Mammary epithelial cell (primary cell): ENCODE results near the gene CAMK2A.

Source experiments
- EZH2 ChIP-seq: IDR thresholded peaks from 2 replicates; pipeline ENCODE4 v1.6.1; 2012; ENCODE audit warnings: low read length, inconsistent platforms, borderline replicate concordance
- TF ChIP-seq, protein P1 (sequence below), 2 donors: IDR thresholded peaks in 1 of 2; conservative IDR thresholded peaks in 1 of 2; 2 replicates each; pipeline ENCODE4 v1.5.1; 2011 to 2012; ENCODE audit warnings: inconsistent platforms in 2 of 2, low read length in 2 of 2, mild to moderate bottlenecking in 2 of 2, control low read depth in 1 of 2, low read depth in 1 of 2; ENCODE audit not compliant: insufficient read depth in 1 of 2; ENCODE audit errors: extremely low read depth in 1 of 2

- TF ChIP-seq, protein P1, sequence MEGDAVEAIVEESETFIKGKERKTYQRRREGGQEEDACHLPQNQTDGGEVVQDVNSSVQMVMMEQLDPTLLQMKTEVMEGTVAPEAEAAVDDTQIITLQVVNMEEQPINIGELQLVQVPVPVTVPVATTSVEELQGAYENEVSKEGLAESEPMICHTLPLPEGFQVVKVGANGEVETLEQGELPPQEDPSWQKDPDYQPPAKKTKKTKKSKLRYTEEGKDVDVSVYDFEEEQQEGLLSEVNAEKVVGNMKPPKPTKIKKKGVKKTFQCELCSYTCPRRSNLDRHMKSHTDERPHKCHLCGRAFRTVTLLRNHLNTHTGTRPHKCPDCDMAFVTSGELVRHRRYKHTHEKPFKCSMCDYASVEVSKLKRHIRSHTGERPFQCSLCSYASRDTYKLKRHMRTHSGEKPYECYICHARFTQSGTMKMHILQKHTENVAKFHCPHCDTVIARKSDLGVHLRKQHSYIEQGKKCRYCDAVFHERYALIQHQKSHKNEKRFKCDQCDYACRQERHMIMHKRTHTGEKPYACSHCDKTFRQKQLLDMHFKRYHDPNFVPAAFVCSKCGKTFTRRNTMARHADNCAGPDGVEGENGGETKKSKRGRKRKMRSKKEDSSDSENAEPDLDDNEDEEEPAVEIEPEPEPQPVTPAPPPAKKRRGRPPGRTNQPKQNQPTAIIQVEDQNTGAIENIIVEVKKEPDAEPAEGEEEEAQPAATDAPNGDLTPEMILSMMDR (conservative IDR thresholded peaks at IDR 0.05 in 1 of 2, IDR thresholded peaks at IDR 0.05 in 1 of 2; ENCODE audit: extremely low read depth in 1 of 2, insufficient read depth in 1 of 2, low read depth in 1 of 2, low read length in 2 of 2), result no peak
- no peak for TF ChIP-seq EZH2
These were observed 100.2 kb downstream of the CAMK2A start for GRCh38 chr5:150189326-150189725.
